HG02981 (cell line): ENCODE measurements around the gene FGF14.

Source experiments
- ATAC-seq: cut with Tn5 transposase; IDR thresholded peaks from one replicate; pipeline ENCODE4 v1.9.1; 2021; ENCODE audit warnings: mild to moderate bottlenecking, moderate library complexity; ENCODE audit not compliant: unreplicated experiment

FGF14 gene

DNA sequence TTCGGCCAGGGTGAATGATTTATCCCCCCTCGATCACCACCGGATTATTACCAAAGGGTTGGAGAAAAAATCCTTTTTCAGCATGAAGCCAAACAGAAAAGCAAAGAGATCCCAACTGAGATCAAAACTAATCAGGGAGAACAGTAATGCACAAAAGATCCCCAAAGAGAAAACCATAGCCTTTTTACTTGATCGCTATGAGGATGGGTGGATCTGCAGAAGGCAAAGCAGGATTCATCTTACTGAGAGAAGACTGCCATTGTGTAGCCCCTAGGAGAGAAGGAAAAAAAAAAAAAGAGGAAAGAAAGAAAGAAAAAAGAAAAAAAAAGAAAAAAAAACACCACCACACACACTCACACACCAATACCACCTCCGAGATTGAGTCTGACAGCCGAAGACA is at the start of gene FGF14:
FGF14 (minus strand) TSS at position 283 of the 400 bp plus-strand sequence.
- ATAC-seq: no peak

DNA sequence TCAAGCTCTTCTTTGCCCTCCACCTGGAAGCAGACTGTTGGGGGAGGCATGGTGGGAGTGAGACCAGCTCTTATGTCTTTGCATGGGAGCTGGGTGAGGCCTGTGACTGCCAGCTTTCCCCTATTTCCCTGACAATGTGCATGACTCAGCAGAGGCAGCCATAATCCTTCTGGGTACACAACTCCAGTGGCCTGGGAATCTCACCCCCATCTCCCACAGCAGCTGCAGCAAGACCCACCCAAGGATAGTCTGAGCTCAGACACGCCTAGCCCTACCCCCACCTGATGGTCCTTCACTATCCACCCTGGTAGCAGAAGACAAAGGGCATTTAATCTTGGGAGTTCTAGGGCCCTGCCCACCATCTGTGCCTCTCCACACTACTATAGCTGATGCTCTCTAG is 41.4 kb upstream of the FGF14 start:
- ATAC-seq: no peak

DNA sequence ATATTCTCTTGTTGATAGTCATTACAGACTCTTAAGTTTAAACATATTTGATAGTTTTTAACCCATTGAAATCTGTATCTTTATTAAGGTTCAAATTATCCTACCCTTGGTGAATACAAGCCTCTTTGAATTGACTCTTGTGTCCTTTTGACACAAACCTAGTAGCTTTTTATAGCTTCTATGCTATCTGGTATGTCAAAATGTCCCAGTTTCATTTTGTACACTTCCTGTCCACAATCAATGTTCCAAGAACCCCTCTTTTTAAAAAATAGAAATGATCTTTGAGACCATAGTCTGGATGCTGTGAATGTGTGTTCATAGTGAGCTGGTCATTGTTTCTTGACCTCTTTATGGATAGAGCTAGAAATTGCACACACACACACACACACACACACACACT is 39.2 kb upstream of the FGF14 start:
- no peak for ATAC-seq

DNA sequence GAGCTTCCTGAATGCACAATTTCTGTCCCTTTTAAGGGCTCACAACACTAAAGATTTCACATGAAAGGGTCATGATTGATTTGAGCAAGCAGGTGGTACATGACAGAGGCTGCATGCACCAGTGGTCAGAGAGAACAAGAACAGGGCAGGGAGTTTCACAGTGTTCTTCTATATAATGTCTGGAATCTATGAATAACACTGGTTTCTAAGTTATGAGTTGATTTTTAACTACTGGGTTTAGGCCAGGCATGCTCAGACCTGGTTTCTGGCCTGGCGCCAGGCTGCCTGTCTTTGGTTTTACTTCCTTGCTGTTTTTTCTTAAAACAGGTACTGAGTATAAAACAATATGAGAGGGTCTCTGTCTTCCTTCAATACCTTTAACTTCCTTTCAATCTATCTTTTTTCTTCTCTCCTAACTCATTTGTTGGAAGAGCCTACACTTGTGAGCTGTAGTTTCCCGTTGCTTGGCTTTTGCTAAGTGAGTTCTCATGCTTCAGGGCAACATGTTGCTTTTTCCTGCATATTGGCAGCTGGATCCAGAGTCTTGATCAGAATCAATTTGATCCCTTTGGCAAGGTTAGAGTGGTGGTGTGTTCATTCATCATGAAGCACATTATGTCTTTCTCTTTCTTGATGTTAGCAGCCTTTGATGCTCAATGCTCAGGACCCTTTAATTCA is 38.5 kb upstream of the FGF14 start:
- ATAC-seq: peak; percentile 46

DNA sequence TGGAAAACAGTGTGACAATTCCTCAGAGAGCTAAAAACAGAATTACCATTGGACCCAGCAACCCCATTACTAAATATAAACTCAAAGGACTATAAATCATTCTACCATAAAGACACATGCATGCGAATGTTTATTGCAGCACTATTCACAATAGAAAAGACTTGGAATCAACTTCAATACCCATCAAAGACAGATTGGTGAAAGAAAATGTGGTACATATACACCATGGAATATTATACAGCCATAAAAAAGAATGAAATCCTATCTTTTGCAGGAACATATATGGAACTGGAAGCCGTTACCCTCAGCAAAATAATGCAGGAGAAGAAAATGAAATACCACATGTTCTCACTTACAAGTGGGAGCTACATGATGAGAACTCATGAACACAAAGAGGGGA is 20.8 kb upstream of the FGF14 start:
- no peak for ATAC-seq

DNA sequence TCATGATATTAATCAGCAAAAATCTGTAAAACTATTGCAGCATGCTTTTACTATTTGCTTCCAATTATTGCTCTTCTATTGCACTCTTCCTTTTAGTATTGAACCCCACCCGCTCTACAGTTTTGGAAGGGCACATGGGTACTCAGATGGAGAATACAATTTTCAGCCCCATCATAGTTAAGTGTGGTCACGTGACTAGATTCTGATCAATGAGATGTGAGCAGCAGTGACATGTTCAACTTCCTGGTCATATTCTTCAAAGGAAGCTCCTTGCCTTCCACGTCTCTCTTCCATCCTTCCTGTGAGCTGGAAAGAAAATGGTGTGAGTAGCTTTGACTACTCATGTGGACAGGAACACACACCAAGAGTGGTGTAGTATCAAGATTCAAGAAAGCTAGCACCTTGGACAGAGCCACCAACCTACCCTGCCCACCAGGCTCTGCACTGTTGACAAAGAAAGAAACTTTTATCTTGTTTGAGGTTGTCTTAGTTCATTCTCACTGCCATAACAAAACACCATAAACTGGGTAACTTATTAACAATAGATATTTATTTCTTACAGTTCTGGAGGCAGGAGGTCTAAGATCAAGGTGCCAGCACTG is 3.8 kb upstream of the FGF14 start:
- ATAC-seq: no peak

DNA sequence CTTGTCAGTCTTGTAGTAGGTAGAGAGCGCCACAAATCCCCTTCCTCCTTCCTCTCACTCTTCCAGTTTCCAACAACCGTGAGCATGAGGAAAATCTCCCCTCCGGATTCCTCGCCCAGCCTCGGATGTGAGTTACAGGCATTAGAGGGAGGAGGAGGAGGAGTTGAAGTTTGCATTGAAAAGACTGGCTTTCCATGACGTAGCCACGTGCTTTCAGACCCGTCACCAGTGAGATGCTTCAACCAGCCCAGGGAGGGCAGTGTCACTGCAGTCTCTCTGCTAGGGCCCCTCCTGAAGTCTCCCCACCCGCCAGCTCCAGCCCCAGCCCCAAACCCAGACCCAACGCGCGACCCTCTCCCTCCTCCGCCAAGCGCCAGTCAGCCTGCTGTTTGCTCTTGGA is 442 bp upstream of the FGF14 start:
- peak; percentile 56 for ATAC-seq

DNA sequence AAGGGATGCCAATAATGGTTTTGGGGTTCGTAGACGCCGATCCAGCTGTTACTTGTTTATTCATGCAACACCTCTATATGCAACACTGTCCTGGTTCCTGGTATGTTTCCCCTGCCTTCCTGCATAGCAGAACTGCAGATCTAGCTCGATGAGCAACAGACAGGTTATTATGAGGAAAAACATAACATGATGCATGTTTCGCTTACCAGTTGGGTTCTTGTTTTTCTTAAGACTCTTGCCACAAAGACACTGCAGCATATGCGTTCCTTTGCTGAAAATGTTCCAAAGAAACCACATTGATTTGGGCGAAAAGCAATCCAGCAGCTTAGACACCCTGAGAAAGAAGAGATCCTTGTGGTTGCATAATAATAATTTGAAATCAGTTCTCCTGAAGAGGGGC is 583 bp downstream of the FGF14 start:
- ATAC-seq: no peak

DNA sequence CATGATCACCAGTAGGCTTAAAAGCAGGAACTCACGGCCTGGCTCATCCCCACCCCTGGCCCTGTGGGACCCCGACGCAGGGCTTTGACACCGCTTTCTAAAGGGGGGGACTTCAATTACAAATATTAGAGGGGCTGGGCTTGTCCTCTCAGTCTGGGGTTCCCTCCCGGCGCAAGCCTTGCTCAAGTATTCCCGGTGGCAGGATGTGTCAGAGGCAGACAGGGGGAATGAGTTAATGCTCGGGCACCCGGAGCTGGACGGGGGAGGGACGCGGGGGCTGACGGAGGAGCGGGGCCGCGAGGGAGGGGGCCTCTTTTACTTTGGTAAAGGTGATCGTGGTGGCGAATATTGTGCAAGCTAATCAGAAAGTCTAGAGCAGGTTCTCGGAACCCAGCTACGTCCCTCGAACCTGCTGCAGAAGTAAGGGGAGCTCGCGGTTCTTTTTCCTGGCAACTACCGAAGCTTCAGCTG is 1.1 kb downstream of the FGF14 start:
- no peak for ATAC-seq

DNA sequence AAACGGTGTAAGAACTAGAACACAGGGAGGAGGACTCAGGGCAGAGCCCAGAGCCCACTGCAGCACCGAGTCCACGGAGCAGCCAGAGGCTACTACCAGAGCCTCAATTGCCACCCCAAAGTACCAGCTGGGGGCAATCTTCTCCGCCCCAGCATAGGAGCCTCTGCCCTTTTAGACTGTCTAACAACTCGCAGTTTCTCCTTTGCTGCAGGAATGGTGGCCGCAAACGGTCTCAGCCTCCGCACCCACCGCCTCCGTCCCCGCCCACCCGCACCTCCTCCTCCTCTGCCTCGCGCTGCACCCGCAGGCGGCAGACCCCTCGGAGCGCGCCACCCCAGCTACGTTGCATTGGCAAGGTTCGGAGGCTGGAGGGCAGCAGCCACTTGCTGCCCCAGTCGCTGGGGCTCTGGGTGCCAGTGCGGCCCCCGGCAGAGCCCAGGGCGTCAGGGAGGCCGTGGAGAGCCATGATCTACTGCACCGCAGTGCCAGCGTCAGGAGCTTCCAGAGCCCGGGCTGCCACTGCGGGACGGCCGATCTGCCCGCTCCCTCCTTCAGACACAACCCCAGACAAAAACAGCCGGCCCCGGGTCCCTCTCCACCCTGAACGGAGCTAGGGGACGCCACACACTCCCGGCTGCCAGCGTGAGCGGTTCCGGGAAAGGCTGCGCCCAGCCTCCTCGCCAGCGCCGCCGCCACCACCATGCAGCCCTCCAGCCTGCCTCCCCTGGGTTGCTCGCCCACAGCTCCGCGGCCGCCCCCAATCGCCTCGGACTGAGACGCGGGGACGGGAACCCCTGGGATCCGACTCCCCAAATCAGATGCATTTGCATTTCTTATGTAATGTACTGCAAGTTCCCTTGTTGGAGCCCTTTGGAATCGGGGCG is 1.8 kb downstream of the FGF14 start:
- peak; percentile 39 for ATAC-seq

DNA sequence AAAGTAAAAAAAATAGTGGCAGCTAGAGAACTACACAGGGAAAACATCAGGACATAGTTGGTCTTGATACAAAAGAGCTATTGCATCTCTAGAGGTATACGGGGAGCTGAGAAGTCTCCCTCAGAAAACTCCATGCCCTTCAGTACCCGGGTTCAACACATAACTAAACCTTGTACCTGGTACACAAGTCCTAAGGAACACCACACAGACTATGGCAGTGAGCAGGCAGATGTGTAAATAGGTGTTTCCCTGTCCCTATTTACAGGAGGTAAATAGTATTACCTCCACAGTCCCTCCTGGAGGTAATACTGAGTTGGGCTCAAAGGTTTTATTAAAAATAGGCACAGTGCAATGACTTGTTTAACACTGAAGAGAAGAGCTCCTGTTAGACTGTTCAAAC is 5.9 kb downstream of the FGF14 start:
- no peak for ATAC-seq

DNA sequence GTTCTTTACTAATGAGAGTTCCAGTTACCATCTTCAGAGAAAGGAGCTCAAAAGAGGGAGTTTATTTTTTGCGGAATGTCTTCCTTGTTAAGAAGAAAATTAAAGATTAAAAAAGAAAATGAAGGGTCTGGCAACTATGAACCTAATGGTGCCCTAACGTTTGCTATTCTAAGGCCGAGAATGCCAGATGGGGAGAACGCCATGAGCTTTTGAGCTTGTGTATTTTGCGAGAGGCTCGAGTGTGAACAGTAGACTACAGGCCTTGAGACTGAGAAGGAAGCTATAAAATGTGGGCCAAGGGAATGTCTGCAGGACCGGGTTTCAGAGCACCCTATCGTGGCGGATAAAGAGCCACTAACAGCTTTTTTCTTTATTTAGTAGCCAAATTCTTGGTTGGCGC is 6.7 kb downstream of the FGF14 start:
- no peak for ATAC-seq

DNA sequence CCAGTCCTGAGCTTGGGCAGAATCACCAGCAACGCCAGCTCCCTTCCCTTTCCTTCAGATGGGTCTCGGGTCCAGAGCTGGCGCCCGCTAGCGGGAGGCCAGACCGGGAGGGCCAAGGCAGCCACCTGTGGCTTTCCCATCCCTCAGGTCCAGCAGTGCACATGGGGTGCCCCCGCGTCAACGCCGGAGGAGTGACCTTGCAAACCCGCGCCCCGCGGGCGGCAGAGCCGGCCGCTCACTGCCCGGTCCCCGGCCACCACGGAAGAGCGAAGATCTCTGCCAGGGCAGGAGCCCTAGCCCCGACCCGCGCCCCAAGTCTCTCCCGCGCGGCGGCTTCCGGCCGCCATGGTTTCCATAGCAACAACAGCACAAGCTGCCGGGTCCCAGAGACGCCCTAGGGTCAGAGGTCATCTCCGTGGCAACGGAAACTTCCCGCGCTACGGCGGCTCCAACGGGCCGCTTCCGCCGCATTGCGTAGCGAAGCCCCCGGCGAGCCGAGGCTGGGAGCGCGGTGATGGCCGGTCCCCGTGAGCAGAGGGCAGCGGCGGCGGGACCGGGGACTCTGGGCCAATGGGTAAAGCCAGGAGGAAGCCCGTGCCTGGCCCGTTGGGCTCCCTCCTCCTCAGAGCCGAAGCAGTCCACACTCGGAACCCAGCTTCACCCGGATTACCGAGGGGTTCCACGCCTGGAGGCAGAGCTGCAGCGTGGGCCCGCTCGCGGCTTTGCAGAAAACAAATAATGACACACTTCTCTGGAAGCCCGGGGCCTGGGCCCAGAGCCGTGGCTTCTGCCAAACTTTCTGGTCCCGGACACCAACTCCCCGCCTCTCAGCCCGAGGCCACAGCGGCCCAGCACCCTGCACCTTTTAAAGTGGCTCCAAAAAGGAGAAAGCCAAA is 7.4 kb downstream of the FGF14 start:
- peak; percentile 93 for ATAC-seq

DNA sequence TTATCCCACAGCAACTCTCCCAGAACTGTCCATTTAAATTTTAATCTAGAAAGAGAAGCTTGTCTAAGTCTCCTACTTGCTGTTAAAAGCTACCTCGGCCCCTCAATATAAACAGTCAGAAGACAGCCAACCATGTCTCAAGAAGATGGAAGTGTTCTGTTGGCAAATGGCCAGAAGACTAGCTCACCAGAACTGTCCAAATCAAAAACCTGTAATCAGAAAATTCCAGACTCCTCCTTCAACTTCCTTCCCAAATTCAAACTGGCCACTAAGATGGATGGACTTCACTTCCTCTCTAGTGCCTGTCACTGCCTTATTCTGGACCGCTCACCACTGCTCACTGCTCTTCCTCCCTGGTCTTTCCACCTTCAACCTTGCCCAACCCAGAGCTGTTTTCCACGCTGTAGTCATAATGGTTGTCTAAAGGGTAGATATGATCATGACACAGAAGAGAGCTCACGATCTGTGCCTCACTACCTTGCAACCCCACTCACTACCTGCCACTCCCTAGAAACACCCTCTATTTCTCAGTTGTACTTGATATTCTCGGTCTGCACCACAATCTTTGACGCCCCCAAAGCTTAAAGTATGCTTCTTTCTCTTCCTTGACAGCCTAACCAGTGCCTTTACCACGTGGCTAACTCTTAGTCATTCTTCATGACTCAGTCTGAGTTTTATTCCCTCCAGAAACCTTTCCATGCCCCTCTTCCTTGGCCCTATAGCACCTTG is 9.2 kb downstream of the FGF14 start:
- no peak for ATAC-seq

DNA sequence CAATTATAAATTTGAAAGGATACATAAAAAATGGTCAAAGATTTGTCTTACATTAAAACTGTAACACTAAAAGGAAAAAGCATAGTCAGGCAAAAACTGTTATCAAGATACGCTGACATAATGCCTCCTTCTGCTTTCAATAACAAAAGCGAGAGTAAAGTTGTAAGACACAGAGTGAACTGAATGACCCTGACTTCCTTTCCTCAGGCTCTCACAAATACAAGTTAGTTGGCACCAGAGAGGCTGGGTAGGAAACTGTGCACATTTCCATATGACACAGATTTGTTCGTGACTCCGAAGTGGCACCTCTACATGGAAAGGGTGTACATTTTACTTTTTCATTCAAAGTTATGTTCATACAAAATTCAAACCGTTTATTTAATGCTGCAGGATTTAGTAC is 15.4 kb downstream of the FGF14 start:
- ATAC-seq: no peak

DNA sequence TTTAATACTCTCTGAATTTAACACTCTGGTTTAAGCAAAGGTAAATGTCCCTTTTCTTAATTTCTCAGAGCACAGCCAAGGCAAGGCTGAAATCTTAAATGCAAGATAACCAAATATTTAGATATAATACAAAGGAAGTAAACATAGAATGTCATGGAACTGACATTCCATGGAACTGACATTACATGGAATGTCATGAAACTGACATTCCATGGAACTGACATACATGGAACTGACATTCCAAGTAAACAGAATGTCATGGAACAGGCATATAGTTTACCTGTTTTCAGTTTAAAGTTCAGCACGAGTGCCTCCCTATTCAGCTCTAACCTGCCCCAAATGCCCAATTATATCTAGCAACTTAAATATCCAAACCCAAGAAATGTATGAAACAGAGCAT is 21.8 kb downstream of the FGF14 start:
- ATAC-seq: no peak

DNA sequence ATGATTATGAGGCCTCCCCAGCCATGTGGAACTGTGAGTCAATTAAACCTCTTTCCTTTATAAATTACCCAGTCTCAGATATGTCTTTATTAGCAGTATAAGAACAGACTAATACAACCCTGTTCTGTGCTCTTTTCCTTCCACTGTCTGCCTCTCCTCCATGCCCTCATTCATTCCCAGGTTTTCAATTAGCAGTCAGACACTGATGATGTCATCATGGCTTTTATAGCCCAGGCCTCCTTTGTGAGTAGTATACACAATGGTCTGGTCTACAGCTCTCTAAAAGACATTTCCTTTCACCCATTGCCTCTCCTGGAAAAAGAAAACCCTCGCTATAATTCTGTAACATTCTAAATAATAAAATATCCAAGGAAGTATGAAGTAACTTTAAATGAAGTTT is 25.5 kb downstream of the FGF14 start:
- ATAC-seq: no peak

DNA sequence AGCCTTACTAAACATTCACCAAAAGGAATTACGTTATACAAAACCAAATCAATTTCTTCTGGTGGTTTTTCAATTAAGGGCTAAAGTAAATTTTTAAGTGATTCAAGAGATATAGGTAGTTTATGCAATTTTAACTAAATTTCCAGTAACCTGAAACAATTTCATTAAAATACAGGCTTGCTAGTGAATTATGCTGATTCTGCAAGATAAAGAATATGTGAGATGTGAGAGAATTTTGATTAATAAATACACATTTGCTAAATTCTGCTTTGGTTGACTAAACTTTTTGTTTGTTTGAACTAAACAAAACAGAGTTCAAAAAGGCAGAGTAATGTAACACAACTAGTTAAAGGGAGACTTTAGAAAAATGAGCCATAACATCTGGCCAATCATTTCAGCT is 27.1 kb downstream of the FGF14 start:
- no peak for ATAC-seq

DNA sequence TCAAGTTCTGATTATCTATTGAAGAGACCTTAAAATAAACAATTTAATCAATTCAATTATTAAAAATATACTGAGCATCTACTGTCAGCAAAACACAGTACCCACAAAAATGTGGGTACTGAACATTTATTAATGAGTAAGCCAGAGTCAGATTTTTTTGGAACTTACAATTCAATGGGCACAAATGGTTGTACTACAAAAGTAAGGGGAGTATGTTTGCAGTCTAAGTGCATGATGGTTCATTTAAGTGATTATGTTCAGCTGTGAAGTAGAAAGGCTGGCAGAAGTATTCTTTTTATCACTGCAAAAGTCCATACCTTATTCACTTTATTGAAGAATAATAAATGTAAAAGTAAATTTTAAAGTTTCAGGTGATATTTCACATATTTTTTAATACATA is 27.6 kb downstream of the FGF14 start:
- no peak for ATAC-seq

DNA sequence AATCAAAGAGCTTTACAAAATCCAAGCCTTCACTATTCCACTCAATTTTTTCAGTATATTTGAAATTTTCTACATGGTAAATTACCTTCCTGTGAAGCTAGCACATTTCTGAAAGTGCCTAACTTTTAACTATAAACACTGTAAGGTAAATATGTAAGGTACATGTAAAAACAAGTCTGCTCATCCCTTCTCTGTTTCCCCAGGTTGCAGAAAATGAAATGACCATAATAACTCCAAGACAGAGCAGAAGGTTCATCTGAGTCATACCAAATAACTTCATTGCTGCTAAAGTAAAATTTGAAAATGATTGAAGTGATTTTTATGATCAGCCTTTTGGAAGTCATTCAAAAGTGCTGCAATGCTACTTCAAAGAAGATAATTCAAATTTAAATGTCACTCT is 28.6 kb downstream of the FGF14 start:
- ATAC-seq: no peak
